ENCODE measurements around the gene SLC9A9. TPM values are rescaled to one million over a fixed set of nuclear protein-coding genes. Genes with fewer than 3 reads are reported as not detected.

Gene SLC9A9
- total and polyA plus RNA-seq, 10 of the 15 experiments (the other 5 are each of a cell fraction or from before 2014, with no cell fraction given): 3.5 to 14.2 (median 9.3) TPM

GRCh38 chr3:143658861-143659260 is 189.4 kb downstream of the SLC9A9 start:
- Histone ChIP-seq H3K27ac (ENCODE audit: control insufficient read depth, insufficient read depth) (no peak overlapping the region), H3K27me3 (replicated peaks in 1 of 2; ENCODE audit: control insufficient read depth in 2 of 2, insufficient read depth in 2 of 2, low read length in 1 of 2) (no peaks in the 10 kb centered on the region), H3K9ac (ENCODE audit: control insufficient read depth, insufficient read depth, low read length) (no peak overlapping the region), H2AFZ (ENCODE audit: control insufficient read depth, low read depth, low read length) (no peak overlapping the region), H3K36me3 (ENCODE audit: control insufficient read depth in 2 of 2, insufficient read depth in 2 of 2, low read length in 1 of 2) (no peaks in the 10 kb centered on the region), H3K4me3 (no peak overlapping the region), H3K4me2 (ENCODE audit: control insufficient read depth, insufficient read depth) (no peak overlapping the region), H3K9me3 (replicated peaks; ENCODE audit: control insufficient read depth, insufficient read depth, low read length) (no peaks in the 10 kb centered on the region; the same call in 2 of the 3 replicates), H3K79me2 (ENCODE audit: control insufficient read depth, insufficient read depth, low read length) (no peaks in the 10 kb centered on the region), H3K4me1 (ENCODE audit: control insufficient read depth, insufficient read depth, low read length) (no peaks in the 10 kb centered on the region), H4K20me1 (ENCODE audit: control insufficient read depth, insufficient read depth) (no peaks in the 10 kb centered on the region)
- ATAC-seq: no peak
- TF ChIP-seq ASH2L (IDR thresholded peaks at IDR 0.05; ENCODE audit: borderline replicate concordance, low read depth) (no peak), TCF7 (IDR thresholded peaks at IDR 0.05; ENCODE audit: borderline replicate concordance) (no peak), ZNF622 (IDR thresholded peaks at IDR 0.05) (no peak), ZSCAN29 (IDR thresholded peaks at IDR 0.05) (no peak), ZNF207 (IDR thresholded peaks at IDR 0.05; ENCODE audit: borderline replicate concordance) (no peak), USF2 (IDR thresholded peaks at IDR 0.05; ENCODE audit: borderline replicate concordance, low read depth, low read length) (no peak), SIN3A (IDR thresholded peaks at IDR 0.05; ENCODE audit: low read depth, low read length) (no peak), JUNB (IDR thresholded peaks at IDR 0.05) (no peak)
- BruUV-seq (replicated peaks): no TSS peak
- DNase-seq (ENCODE audit: low read depth, low spot score): no peak
- FAIRE-seq: no peak
- intact Hi-C loops (cut with micrococcal nuclease; ENCODE audit: unreplicated experiment): no loop called here
- ChIA-PET RAD21 (ENCODE audit: unreplicated experiment) (no interaction called here), SMC1A (ENCODE audit: uncharacterized antibody, unreplicated experiment) (no interaction called here), CTCF (no interaction called here), POLR2A (no interaction called here)
- 95% methylated on average over 2 of the region's 2 CpGs for WGBS (ENCODE audit: insufficient coverage, insufficient replicate concordance, low lambda C conversion rate, missing lambda C conversion rate)
- in situ Hi-C loops (cut with MboI): no loop called here

DNA sequence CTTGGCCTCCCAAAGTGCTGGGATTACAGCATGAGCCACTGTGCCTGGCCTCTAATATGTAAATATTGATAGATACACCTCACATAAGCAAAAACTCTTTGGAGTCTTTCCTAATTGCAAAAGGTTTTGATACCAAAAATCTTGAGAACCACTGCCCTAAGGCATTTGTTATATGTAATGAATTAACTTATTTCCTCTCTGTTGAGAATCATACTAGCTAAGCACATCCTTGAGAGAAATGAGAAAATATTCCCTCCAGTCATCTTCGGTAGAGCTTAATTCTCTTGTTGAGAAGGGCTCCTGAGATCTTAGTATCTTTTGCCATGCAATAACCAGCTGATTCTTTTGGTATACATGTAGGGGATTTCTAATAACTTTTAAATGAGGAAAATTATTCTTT is 190.2 kb downstream of the SLC9A9 start:
- no peaks in the 10 kb centered on the region for H3K27me3 ChIP-seq (replicated peaks in 1 of 2; ENCODE audit: control insufficient read depth in 2 of 2, insufficient read depth in 2 of 2, low read length in 1 of 2)
- no peaks in the 10 kb centered on the region for H4K20me1 ChIP-seq (ENCODE audit: control insufficient read depth, insufficient read depth)
- ChIA-PET POLR2A (no interaction called here), SMC1A (ENCODE audit: uncharacterized antibody, unreplicated experiment) (no interaction called here), RAD21 (ENCODE audit: unreplicated experiment) (no interaction called here), CTCF (interaction anchor here (2.0 kb wide), 1 partner anchor 16 kb away, joined by 11 read pairs; no protein-coding TSS in a partner anchor)
- no TSS peak for BruUV-seq (replicated peaks)
- no peak for DNase-seq (ENCODE audit: low read depth, low spot score)
- no peak for ATAC-seq
- no peaks in the 10 kb centered on the region for H3K36me3 ChIP-seq (ENCODE audit: control insufficient read depth in 2 of 2, insufficient read depth in 2 of 2, low read length in 1 of 2)
- H3K4me3 ChIP-seq: no peak overlapping the region
- intact Hi-C loops (cut with micrococcal nuclease; ENCODE audit: unreplicated experiment) (no loop called here), in situ Hi-C loops (cut with MboI) (no loop called here)
- no peaks in the 10 kb centered on the region for H3K79me2 ChIP-seq (ENCODE audit: control insufficient read depth, insufficient read depth, low read length)
- no peak overlapping the region for H3K27ac ChIP-seq (ENCODE audit: control insufficient read depth, insufficient read depth)
- no peaks in the 10 kb centered on the region for H3K4me1 ChIP-seq (ENCODE audit: control insufficient read depth, insufficient read depth, low read length)
- 88% methylated on average over 1 of the region's 1 CpG for WGBS (ENCODE audit: insufficient coverage, insufficient replicate concordance, low lambda C conversion rate, missing lambda C conversion rate)
- H2AFZ ChIP-seq (ENCODE audit: control insufficient read depth, low read depth, low read length): no peak overlapping the region
- no peak for FAIRE-seq
- no peak overlapping the region for H3K9ac ChIP-seq (ENCODE audit: control insufficient read depth, insufficient read depth, low read length)
- H3K4me2 ChIP-seq (ENCODE audit: control insufficient read depth, insufficient read depth): no peak overlapping the region
- no peaks in the 10 kb centered on the region; the same call in 2 of the 3 replicates for H3K9me3 ChIP-seq (replicated peaks; ENCODE audit: control insufficient read depth, insufficient read depth, low read length)
- no peak for TF ChIP-seq MXI1 (IDR thresholded peaks at IDR 0.05; ENCODE audit: low read depth, low read length)
- TF ChIP-seq MEF2B (IDR thresholded peaks at IDR 0.05; ENCODE audit: partially characterized antibody, poor library complexity, severe bottlenecking): no peak
- TF ChIP-seq HCFC1 (IDR thresholded peaks at IDR 0.05; ENCODE audit: low read length): no peak
- no peak for TF ChIP-seq IRF3 (IDR thresholded peaks at IDR 0.05)
- TF ChIP-seq NFYB (IDR thresholded peaks at IDR 0.05; ENCODE audit: insufficient read depth, low read depth, low read length): no peak
- no peak for TF ChIP-seq JUND (IDR thresholded peaks at IDR 0.05; ENCODE audit: low read depth, low read length)
- no peak for TF ChIP-seq SMC3 (IDR thresholded peaks at IDR 0.05; ENCODE audit: borderline replicate concordance, low read length)
- TF ChIP-seq WRNIP1 (IDR thresholded peaks at IDR 0.05; ENCODE audit: borderline replicate concordance, low read depth, low read length): no peak
